OCI-LY1 (cell line): Measurements from ENCODE around the gene SELENOO.

ENCODE experiments used
- H2AFZ ChIP-seq: fragments of 200-600 bp; sonication (generic), shearing (Covaris generic); 2 replicates; pipeline ENCODE4 v1.6.0; 2014; ENCODE audit warnings: antibody characterized with exemption, mild to moderate bottlenecking, low read length
- H3F3A ChIP-seq: fragments of 200-600 bp; sonication (generic), shearing (Covaris generic); 2 replicates; pipeline ENCODE4 v1.6.0; 2014; ENCODE audit warnings: mild to moderate bottlenecking, antibody characterized with exemption, low read length, moderate library complexity; ENCODE audit not compliant: insufficient read depth
- H3K27ac ChIP-seq: fragments of 200-600 bp; sonication (generic); 2 replicates; pipeline ENCODE4 v1.5.1; 2014; ENCODE audit warnings: low read length, mixed run types, mild to moderate bottlenecking, low read depth; ENCODE audit not compliant: poor library complexity, severe bottlenecking
- H3K27me3 ChIP-seq: fragments of 200-600 bp; sonication (generic); 2 replicates; pipeline ENCODE4 v1.6.0; 2014; ENCODE audit warnings: antibody characterized with exemption, mild to moderate bottlenecking, low read length, moderate library complexity; ENCODE audit not compliant: insufficient read depth
- H3K36me3 ChIP-seq: fragments of 200-600 bp; sonication (generic); 2 replicates; pipeline ENCODE4 v1.6.1; 2014; ENCODE audit warnings: mild to moderate bottlenecking, antibody characterized with exemption, low read length, moderate library complexity, mixed read lengths; ENCODE audit not compliant: insufficient read depth
- H3K4me1 ChIP-seq: fragments of 200-600 bp; sonication (generic); 2 replicates; pipeline ENCODE4 v1.5.1; 2014; ENCODE audit warnings: mild to moderate bottlenecking, low read length, moderate library complexity; ENCODE audit not compliant: insufficient read depth, severe bottlenecking
- H3K4me2 ChIP-seq: fragments of 200-600 bp; sonication (generic), shearing (Covaris generic); 2 replicates; pipeline ENCODE4 v1.6.1; 2014; ENCODE audit warnings: low read length
- H3K4me3 ChIP-seq: fragments of 200-600 bp; sonication (generic); 2 replicates; pipeline ENCODE4 v1.5.1; 2014; ENCODE audit warnings: low read length, low read depth, mild to moderate bottlenecking, mixed read lengths; ENCODE audit not compliant: poor library complexity, severe bottlenecking
- H3K79me2 ChIP-seq: fragments of 200-600 bp; shearing (Covaris generic); 2 replicates; pipeline ENCODE4 v1.6.1; 2016; ENCODE audit warnings: mixed run types, low read length, mixed read lengths; ENCODE audit not compliant: insufficient read depth
- H3K9ac ChIP-seq: fragments of 200-600 bp; sonication (generic), shearing (Covaris generic); 2 replicates; pipeline ENCODE4 v1.6.1; 2014; ENCODE audit warnings: mild to moderate bottlenecking, low read length, mixed read lengths
- H3K9me2 ChIP-seq: fragments of 200-600 bp; sonication (generic), shearing (Covaris generic); 2 replicates; pipeline ENCODE4 v1.6.1; 2014; ENCODE audit warnings: low read depth, mild to moderate bottlenecking, low read length, mixed read lengths
- H3K9me3 ChIP-seq: fragments of 200-600 bp; shearing (Covaris generic); 2 replicates; pipeline ENCODE4 v1.6.1; 2014; ENCODE audit warnings: low read length, mixed read lengths
- H4K20me1 ChIP-seq: fragments of 200-600 bp; sonication (generic), shearing (Covaris generic); 2 replicates; pipeline ENCODE4 v1.6.0; 2016; ENCODE audit warnings: mild to moderate bottlenecking, low read length; ENCODE audit not compliant: insufficient read depth
- EZH2 ChIP-seq: fragments of 200-600 bp; sonication (generic), shearing (Covaris generic); IDR thresholded peaks from 2 replicates; pipeline ENCODE4 v1.8.0; 2017; ENCODE audit warnings: borderline replicate concordance, mixed run types, mild to moderate bottlenecking, antibody characterized with exemption, low read length, moderate library complexity, mixed read lengths
- TF ChIP-seq, protein P1 (sequence below): fragments of 200-600 bp; sonication (generic), shearing (Covaris generic); IDR thresholded peaks from 2 replicates; pipeline ENCODE4 v1.5.1; 2017; ENCODE audit warnings: mild to moderate bottlenecking, antibody characterized with exemption, low read length, moderate library complexity, mixed read lengths

Gene SELENOO

DNA sequence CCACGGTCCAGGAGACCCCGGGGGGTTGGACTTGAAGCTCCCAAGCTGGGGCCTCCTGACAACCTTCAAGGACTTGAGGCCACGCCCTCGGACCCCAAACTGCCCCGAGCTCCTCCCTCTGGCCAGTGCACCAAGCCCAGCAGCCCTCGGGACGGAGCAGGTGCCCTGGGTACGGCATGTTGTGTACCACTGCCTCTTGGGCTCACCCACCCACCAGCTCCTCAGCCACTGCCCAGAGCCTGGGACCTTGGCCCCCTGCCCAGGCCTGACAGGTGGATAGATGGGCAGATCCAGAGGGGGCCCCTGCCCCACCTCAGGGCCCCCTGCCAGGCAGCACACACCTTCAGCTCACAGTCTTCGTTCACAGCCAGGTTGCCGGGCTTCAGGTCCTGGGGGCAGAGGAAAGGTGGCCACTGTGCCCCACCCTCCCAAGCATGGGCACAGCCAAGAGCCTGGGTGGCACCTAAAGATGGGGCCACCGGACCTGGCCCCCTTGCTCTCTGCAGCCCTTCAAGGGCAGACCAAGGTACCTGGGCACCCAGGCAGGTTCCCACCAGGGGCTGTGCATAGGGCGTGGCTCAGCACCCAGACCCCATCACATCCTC lies 55.5 kb downstream of the SELENOO start:
- Histone ChIP-seq H3K9me2 (no peaks in the 10 kb centered on the region), H3K36me3 (peaks cover 57% of the 10 kb centered on the region), H3K4me2 (no peak overlapping the region), H3F3A (peaks cover 7% of the 10 kb centered on the region; the same call in 1 of the 2 replicates), H4K20me1 (no peaks in the 10 kb centered on the region), H3K4me1 (peaks cover 16% of the 10 kb centered on the region), H3K79me2 (peaks cover 4% of the 10 kb centered on the region; the same call in 1 of the 2 replicates), H3K4me3 (no peak overlapping the region), H3K27ac (no peak overlapping the region), H3K9ac (no peak overlapping the region), H3K9me3 (no peaks in the 10 kb centered on the region), H2AFZ (no peak overlapping the region), H3K27me3 (no peaks in the 10 kb centered on the region)
- TF ChIP-seq EZH2 = no peak
- TF ChIP-seq, protein P1, sequence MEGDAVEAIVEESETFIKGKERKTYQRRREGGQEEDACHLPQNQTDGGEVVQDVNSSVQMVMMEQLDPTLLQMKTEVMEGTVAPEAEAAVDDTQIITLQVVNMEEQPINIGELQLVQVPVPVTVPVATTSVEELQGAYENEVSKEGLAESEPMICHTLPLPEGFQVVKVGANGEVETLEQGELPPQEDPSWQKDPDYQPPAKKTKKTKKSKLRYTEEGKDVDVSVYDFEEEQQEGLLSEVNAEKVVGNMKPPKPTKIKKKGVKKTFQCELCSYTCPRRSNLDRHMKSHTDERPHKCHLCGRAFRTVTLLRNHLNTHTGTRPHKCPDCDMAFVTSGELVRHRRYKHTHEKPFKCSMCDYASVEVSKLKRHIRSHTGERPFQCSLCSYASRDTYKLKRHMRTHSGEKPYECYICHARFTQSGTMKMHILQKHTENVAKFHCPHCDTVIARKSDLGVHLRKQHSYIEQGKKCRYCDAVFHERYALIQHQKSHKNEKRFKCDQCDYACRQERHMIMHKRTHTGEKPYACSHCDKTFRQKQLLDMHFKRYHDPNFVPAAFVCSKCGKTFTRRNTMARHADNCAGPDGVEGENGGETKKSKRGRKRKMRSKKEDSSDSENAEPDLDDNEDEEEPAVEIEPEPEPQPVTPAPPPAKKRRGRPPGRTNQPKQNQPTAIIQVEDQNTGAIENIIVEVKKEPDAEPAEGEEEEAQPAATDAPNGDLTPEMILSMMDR = no peak

DNA sequence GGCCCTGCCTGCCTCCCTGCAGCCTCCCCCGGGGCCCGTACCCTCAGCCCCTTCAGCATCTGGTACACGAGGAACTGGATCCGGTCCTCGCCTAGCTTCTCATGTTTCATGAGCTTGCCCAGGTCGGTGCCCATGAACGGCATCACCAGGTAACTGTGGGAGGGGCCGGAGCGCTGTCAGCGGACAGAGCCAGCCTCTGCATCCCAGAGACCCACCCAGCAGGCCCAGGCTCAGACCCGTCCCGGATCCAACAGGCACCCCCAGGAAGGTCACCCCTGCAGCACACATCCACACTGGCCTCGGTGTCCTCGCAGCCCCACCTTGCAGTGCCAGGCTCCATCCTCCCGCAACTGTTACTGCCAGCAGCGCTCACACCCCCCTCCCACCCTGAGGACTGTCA lies 56.2 kb downstream of the SELENOO start:
- H3K79me2 ChIP-seq = peaks cover 4% of the 10 kb centered on the region; the same call in 1 of the 2 replicates
- H2AFZ ChIP-seq = no peak overlapping the region
- H3K27me3 ChIP-seq = no peaks in the 10 kb centered on the region
- TF ChIP-seq, protein P1 = no peak
- no peak for TF ChIP-seq EZH2
- H3K27ac ChIP-seq = no peak overlapping the region
- H4K20me1 ChIP-seq = no peaks in the 10 kb centered on the region
- H3K36me3 ChIP-seq = peaks cover 57% of the 10 kb centered on the region
- no peak overlapping the region for H3K9ac ChIP-seq
- H3F3A ChIP-seq = peaks cover 7% of the 10 kb centered on the region; the same call in 1 of the 2 replicates
- H3K4me3 ChIP-seq = no peak overlapping the region
- no peak overlapping the region for H3K4me2 ChIP-seq
- peaks cover 15% of the 10 kb centered on the region for H3K4me1 ChIP-seq
- H3K9me3 ChIP-seq = no peaks in the 10 kb centered on the region
- H3K9me2 ChIP-seq = no peaks in the 10 kb centered on the region

DNA sequence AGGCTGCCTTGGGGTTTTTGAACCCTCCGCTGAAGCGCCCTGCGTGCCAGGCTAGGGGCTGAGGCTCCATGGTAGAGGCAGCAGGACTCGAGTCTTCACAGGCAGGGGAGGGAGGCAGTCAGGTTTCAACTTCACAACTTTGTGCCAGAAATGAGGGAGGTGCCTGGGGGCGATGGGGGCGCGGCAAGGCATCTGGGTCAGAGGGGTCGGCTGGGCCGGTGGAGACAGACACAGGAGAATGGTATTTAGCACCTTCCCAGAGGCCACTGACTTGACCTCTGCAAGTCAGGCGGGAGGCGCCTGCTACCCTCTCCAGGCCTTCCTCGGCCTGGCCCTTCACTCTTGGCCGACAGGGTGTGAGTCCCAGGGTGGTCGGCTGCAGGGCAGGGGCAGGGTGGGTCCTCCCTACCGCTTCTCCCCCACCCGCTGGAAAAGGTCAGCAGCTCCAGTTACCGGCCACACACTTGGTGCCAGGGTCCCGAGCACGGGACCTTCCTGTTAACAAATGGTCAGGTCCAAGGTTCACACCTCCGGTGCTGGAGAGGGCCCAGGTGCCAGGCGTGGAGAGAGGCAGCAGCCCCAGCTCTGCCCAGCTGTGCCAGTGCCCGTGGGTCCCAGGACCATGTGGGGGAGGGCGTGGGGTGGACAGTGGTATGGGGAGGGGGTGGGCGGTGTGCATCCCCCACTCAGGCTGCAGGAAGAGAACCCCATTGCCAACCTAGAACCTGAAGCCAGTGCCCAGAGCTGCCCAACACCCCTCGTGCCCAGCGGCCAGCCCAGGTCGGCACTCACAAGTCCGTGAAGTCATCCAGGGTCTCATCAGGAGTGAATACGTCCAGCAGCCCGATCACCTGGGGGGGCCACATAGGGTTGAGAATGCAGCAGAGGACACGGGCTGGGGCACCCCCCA lies 56.9 kb downstream of the SELENOO start:
- no peak overlapping the region for H3K9ac ChIP-seq
- TF ChIP-seq, protein P1 = no peak
- TF ChIP-seq EZH2 = no peak

More for the DNA sequence above, 56.9 kb downstream of the SELENOO start:
- H3K4me2 ChIP-seq = no peak overlapping the region
- H2AFZ ChIP-seq = no peak overlapping the region
- peaks cover 21% of the 10 kb centered on the region for H3K4me1 ChIP-seq
- H3K36me3 ChIP-seq = peaks cover 53% of the 10 kb centered on the region
- no peaks in the 10 kb centered on the region for H3K9me3 ChIP-seq
- 0 out of 2 replicates have a peak, but pooled peaks cover 4% of the 10 kb centered on the region for H3F3A ChIP-seq
- H3K4me3 ChIP-seq = no peak overlapping the region
- H3K79me2 ChIP-seq = peaks cover 4% of the 10 kb centered on the region; the same call in 1 of the 2 replicates
- H4K20me1 ChIP-seq = no peaks in the 10 kb centered on the region
- H3K27me3 ChIP-seq = no peaks in the 10 kb centered on the region
- no peaks in the 10 kb centered on the region for H3K9me2 ChIP-seq
- no peak overlapping the region for H3K27ac ChIP-seq
